HEK293T (cell line): ENCODE measurements around the gene ELOB.

Source experiments
- ARNT ChIP-seq: fragments of 450-650 bp; IDR thresholded peaks from 2 replicates; pipeline ENCODE4 v1.6.1; 2017; ENCODE audit warnings: mild to moderate bottlenecking
- BHLHE40 ChIP-seq: fragments of 450-650 bp; IDR thresholded peaks from 2 replicates; pipeline ENCODE4 v1.6.1; 2016; ENCODE audit warnings: mild to moderate bottlenecking, moderate library complexity, borderline replicate concordance
- FOXK2 ChIP-seq: fragments of 450-650 bp; IDR thresholded peaks from 2 replicates; pipeline ENCODE4 v1.6.1; 2016; ENCODE audit warnings: mild to moderate bottlenecking
- FOXM1 ChIP-seq: fragments of 450-650 bp; IDR thresholded peaks from 2 replicates; pipeline ENCODE4 v1.6.1; 2017; ENCODE audit warnings: mild to moderate bottlenecking, borderline replicate concordance
- L3MBTL2 ChIP-seq: fragments of 450-650 bp; conservative IDR thresholded peaks from 2 replicates; pipeline ENCODE4 v1.6.1; 2016; ENCODE audit warnings: mild to moderate bottlenecking
- SP1 ChIP-seq: fragments of 450-650 bp; IDR thresholded peaks from 2 replicates; pipeline ENCODE4 v1.6.1; 2017
- SUZ12 ChIP-seq: fragments of 450-650 bp; IDR thresholded peaks from 2 replicates; pipeline ENCODE4 v1.6.1; 2016; ENCODE audit warnings: mild to moderate bottlenecking
- TARDBP ChIP-seq: fragments of 450-650 bp; IDR thresholded peaks from 2 replicates; pipeline ENCODE4 v1.6.1; 2016
- ZNF384 ChIP-seq: fragments of 450-650 bp; IDR thresholded peaks from 2 replicates; pipeline ENCODE4 v1.6.1; 2016

DNA sequence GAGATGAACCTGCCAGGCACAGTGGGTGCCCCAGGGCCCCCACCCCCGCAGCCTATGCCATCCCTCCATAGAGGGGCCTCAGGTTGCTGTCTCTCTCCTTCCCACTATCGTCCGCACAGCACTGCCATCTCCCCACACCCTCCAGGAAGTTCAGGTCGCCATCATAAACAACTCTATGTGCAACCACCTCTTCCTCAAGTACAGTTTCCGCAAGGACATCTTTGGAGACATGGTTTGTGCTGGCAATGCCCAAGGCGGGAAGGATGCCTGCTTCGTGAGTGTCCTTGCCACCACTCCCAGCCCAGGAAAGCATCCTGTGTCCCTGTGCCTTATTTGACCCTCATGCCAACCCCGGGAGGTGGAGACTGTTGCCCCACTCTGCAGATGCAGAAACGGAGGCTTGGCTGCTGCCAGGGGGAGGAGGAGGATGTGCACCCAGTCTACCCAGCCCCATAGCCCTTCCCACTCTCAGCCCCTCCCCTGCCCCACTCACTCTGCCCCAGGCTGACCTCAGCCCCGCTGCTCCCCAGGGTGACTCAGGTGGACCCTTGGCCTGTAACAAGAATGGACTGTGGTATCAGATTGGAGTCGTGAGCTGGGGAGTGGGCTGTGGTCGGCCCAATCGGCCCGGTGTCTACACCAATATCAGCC is 43.9 kb upstream of the ELOB start:
- TF ChIP-seq BHLHE40 (no peak), TARDBP (no peak), SUZ12 (no peak), L3MBTL2 (no peak), ZNF384 (no peak), SP1 (no peak), ARNT (no peak), FOXM1 (no peak), FOXK2 (no peak)
